ENCODE measurements around the gene NDEL1.

NDEL1 gene

DNA sequence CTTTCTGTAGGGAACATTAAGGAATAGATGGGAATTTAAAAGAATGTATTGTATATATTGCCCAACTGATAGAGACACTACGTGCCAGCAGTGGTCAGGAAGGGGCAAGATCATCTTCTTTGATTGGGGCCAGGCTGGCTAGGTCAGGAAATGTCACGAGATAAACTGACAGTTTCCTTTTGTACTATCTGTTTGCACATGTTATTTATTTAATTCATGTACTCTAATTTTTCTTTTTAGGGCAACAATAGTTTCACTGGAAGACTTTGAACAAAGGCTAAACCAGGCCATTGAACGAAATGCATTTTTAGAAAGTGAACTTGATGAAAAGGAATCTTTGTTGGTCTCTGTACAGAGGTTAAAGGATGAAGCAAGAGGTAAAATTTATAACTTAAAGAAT is 12.6 kb downstream of the NDEL1 start:
- TF ChIP-seq, protein P1, sequence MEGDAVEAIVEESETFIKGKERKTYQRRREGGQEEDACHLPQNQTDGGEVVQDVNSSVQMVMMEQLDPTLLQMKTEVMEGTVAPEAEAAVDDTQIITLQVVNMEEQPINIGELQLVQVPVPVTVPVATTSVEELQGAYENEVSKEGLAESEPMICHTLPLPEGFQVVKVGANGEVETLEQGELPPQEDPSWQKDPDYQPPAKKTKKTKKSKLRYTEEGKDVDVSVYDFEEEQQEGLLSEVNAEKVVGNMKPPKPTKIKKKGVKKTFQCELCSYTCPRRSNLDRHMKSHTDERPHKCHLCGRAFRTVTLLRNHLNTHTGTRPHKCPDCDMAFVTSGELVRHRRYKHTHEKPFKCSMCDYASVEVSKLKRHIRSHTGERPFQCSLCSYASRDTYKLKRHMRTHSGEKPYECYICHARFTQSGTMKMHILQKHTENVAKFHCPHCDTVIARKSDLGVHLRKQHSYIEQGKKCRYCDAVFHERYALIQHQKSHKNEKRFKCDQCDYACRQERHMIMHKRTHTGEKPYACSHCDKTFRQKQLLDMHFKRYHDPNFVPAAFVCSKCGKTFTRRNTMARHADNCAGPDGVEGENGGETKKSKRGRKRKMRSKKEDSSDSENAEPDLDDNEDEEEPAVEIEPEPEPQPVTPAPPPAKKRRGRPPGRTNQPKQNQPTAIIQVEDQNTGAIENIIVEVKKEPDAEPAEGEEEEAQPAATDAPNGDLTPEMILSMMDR (IDR thresholded peaks at IDR 0.05; ENCODE audit: low read depth, low read length, missing control alignments): no peak
- DNase-seq (ENCODE audit: extremely low read depth, low read depth): no peak
- no peak overlapping the region for H3K4me3 ChIP-seq (replicated peaks; ENCODE audit: low read depth, low read length)

DNA sequence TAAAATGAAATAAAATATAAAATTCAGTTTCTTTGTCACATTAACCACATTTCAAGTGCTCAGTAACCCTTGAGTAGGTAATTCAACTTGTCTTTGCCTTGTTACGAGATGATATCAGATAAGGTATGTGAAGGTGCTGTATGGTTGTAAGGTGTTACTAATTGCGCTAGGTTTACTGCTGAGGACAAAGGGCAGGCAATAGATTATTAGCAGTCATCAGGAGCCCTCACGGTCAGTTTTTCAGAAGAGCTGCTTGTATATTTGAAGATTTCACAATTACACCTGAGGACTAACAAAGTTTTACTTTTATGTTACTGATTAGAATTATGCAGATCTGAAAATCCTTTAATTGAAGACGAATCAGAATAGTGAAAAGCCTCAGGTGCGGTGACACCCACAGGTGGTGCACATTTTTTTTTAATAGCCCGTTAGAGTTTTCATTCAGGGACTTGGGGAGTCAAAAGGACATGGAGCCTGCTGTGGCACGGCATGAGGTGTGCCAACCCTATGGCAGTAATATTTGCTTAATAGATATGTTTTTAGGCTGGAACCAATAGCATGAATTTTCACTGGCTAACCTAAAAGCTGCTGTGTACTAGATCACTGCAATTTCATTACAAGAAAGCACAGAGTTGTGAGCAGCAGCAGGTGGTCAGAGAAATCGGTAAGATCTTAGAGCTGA is 16.4 kb downstream of the NDEL1 start:
- no peak for DNase-seq (ENCODE audit: extremely low read depth, low read depth)
- no peak overlapping the region for H3K4me3 ChIP-seq (replicated peaks; ENCODE audit: low read depth, low read length)
- TF ChIP-seq, protein P1 (IDR thresholded peaks at IDR 0.05; ENCODE audit: low read depth, low read length, missing control alignments): no peak

DNA sequence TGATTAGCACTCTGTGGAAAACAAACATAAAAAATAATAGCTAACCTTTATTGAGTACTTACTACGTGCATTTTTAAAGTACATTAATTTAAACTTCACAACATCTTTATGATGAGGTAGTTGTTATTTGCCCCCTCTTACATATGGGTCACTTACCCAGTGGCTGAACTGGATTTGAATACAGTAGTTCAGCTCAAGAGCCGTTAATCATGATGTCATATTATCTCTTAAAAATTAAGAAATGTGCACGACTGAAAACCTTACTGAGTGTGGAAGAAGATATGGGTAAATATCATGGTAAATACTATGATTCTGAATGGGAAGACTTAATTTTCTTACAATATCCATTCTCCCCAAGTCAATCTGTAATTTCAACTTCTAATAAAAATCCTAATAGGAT is 17.6 kb downstream of the NDEL1 start:
- H3K4me3 ChIP-seq (replicated peaks; ENCODE audit: low read depth, low read length): no peak overlapping the region
- DNase-seq (ENCODE audit: extremely low read depth, low read depth): no peak
- TF ChIP-seq, protein P1 (IDR thresholded peaks at IDR 0.05; ENCODE audit: low read depth, low read length, missing control alignments): no peak

DNA sequence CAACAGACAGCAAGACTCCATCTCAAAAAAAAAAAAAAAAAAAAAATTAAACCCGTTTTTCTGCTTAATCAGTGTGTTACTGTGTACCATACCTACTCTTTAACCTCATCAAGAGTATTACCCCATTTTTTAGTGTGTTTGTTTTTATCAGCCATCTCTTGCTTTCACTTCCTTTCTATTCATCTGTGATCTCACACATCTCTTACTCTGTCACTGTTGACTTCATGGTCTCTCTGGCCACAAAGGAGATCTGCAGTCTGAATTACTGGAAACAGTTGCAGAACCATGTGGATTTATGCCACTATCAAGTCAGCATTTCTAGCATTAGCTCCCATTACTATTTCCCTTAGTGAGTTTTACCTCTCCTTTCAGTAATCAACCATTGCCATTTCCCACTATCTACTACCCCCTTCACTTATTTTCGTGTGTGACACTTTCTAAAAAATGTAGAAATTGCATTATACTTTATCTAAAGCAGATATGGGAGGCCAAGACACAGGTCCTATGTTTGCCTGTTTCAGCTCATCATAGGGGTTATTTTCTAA is 20.1 kb downstream of the NDEL1 start:
- no peak overlapping the region for H3K4me3 ChIP-seq (replicated peaks; ENCODE audit: low read depth, low read length)
- TF ChIP-seq, protein P1 (IDR thresholded peaks at IDR 0.05; ENCODE audit: low read depth, low read length, missing control alignments): no peak
- DNase-seq (ENCODE audit: extremely low read depth, low read depth): no peak

DNA sequence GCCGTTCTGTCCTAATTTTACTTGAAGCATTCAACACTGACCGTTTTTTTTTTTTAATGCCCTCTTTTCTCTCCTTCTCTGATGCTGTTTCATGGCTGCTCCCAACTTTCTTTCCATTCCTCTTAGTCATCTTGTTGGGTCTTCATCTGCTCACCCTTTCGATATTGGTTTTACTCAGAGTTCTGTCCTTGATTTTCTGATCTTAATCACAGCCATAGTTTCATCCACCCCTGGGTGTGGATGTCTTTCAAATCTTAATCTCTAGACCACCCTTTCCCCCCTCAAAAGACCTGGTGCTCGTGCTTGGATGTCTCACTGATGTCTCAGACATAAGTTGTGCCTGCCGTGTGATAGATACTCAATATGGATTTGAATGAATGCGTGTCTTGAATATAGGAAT is 22.4 kb downstream of the NDEL1 start:
- TF ChIP-seq, protein P1 (IDR thresholded peaks at IDR 0.05; ENCODE audit: low read depth, low read length, missing control alignments): no peak
- no peak overlapping the region for H3K4me3 ChIP-seq (replicated peaks; ENCODE audit: low read depth, low read length)
- DNase-seq (ENCODE audit: extremely low read depth, low read depth): no peak

DNA sequence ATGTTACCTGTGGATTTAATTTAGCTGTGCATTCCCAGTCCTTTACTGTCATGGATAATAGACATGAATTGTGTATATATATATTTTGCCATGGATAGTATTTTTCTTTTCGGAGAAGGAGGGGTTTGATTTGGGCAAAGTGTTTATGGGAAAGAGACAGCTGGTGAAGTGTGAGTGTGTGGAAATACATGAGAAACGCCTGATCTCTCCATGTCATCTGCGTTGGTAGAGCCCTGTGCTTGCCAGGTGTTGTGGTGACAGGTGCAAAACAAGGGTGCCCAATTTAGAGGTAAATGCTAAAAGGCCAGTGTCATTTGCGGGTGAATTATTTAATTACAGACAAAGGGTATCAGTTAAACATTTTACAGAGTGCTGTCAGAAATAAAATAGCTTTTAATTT is 23.4 kb downstream of the NDEL1 start:
- TF ChIP-seq, protein P1 (IDR thresholded peaks at IDR 0.05; ENCODE audit: low read depth, low read length, missing control alignments): no peak
- H3K4me3 ChIP-seq (replicated peaks; ENCODE audit: low read depth, low read length): no peak overlapping the region
- no peak for DNase-seq (ENCODE audit: extremely low read depth, low read depth)

DNA sequence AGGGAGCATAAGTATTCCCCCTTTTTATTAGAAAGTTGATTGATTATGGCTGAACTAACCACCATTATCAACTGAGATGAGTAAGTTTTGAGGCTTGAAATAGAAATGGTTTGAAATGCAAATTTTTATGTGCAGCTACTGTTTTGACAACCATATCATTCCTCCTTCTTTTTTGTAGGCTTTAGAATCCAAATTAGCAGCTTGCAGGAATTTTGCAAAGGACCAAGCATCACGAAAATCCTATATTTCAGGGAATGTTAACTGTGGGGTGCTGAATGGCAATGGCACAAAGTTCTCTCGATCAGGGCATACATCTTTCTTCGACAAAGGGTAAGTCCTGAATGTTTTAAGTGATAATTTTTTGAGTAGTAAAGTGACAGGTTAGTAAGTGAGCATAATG is 24.1 kb downstream of the NDEL1 start:
- TF ChIP-seq, protein P1 (IDR thresholded peaks at IDR 0.05; ENCODE audit: low read depth, low read length, missing control alignments): no peak
- no peak for DNase-seq (ENCODE audit: extremely low read depth, low read depth)
- no peak overlapping the region for H3K4me3 ChIP-seq (replicated peaks; ENCODE audit: low read depth, low read length)

Measured in HFF-Myc (cell line).